Ramos (cell line): ENCODE measurements around the gene CLDN4.

Experiments used
- in situ Hi-C: fragments of 300-500 bp; cut with MboI; formaldehyde crosslinking; loops from one replicate; pipeline ENCODE4 v1.14.3; 2022; ENCODE audit warnings: low sequenced_read_pairs; ENCODE audit not compliant: unreplicated experiment

Gene CLDN4

GRCh38 chr7:73865738-73866445 is 35.1 kb downstream of the CLDN4 start:
- in situ Hi-C loops, result no loop called here

GRCh38 chr7:73866446-73866767 is 35.6 kb downstream of the CLDN4 start:
- in situ Hi-C loops, result no loop called here

GRCh38 chr7:73869011-73869798 is 38.4 kb downstream of the CLDN4 start:
- in situ Hi-C loops, result no loop called here

- in situ Hi-C loops, result no loop called here
Observed at GRCh38 chr7:73870041-73870492, 39.3 kb downstream of the CLDN4 start.

- in situ Hi-C loops, result no loop called here
Observed at GRCh38 chr7:73871163-73872011, 40.6 kb downstream of the CLDN4 start.

DNA sequence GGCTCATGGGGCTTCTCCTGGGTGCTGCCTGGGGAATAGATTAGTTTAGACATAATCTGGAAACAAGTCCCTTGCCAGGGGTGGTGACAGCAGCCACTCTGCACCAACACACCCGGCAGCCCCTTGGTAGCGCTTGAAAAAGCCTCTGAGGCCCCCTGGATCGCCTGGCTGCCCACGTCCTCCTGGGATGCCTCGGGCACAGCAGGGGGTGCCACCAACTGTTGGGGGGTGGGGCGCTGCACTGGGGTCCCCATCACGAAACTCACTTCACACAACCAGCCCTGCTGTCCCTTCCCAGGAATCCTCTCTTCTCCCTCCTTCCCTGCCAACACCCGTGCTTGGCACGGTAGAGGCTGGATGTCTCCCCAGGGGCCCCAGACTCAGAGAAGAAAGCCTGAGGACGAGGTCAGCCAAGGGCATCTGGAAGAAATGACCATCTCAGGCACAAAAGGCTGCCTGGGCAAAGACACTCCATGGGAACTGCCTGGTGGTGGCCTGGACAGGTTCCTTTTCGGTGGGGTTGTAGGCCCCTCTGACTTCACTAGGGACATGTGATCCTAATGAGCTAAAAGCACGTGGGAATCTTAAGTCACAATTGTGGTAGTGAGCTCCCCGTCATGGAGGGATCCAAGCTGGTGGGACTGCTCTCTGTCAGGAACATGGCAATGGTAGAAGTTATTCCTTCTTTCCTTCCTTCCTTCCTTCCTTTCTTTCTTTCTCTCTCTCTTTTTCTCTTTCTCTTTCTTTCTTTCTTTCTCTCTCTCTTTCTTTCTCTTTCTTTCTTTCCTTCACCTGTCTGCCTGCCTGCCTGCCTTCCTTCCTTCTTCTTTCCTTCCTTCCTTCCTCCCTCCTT is 41.5 kb downstream of the CLDN4 start:
- in situ Hi-C loops, result no loop called here

- in situ Hi-C loops, result no loop called here
Observed at GRCh38 chr7:73876361-73876760, 45.6 kb downstream of the CLDN4 start.

- in situ Hi-C loops, result no loop called here
Observed at GRCh38 chr7:73876973-73877372, 46.2 kb downstream of the CLDN4 start.

DNA sequence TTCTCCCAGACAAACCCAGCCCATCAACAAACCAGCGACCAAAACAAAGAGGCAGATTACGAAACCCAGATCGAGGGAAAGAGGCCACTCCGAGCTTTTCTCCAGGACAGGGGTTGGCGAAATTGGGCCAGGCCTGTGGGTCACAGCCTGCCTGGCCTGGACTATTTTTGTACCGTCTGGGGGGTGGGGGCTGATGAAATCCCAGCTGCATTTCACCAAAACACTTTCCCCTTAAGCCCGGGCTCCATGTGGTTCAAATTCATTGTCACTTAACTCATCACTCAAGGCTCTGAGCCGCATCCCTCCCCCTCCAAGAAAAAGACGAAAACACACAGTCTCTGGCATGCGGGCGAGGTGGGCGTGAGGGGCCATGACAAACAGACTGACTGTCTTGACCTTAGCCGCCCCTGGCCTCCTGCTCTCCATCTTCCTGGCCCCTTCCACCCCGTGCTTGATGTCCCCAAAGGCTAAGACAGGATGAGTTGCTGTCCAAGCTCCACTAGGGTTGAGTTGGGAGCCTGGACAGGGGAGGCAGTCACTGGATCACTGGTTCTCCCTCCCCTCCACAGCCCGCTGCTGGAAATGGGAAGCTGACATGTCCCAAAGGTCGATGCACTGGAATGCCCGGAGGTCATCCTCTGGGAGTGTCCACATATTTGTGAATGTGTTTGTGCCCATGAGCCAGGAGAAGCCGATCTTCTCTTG is 49.3 kb downstream of the CLDN4 start:
- in situ Hi-C loops, result no loop called here

DNA sequence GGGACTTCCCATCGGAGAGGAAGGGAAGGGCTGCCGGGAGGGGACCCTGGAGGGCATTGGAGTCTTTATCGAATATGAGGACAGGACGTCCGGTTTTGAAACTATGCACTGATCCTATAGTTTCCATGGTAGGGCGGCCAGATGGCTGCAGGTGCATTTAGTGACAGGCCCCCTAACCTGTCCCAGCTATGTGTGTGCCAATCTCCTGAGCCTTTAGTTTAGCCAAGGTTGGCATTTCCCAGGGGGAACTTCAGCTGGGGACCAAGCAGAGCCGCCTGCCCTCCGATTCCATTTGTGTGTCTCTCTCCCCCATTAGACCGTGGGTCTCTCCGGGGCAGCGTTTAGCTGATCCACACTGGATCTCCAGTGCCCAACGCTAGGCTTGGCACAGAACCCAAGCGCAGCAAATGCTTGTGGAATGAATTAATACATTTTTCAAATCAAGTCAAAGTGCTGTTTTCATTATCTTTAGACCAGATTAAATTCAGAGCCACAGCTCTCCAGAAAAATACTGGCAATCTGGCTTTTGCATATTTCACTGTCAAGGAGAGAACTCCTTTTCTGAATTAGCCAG is 50.0 kb downstream of the CLDN4 start:
- in situ Hi-C loops, result no loop called here

DNA sequence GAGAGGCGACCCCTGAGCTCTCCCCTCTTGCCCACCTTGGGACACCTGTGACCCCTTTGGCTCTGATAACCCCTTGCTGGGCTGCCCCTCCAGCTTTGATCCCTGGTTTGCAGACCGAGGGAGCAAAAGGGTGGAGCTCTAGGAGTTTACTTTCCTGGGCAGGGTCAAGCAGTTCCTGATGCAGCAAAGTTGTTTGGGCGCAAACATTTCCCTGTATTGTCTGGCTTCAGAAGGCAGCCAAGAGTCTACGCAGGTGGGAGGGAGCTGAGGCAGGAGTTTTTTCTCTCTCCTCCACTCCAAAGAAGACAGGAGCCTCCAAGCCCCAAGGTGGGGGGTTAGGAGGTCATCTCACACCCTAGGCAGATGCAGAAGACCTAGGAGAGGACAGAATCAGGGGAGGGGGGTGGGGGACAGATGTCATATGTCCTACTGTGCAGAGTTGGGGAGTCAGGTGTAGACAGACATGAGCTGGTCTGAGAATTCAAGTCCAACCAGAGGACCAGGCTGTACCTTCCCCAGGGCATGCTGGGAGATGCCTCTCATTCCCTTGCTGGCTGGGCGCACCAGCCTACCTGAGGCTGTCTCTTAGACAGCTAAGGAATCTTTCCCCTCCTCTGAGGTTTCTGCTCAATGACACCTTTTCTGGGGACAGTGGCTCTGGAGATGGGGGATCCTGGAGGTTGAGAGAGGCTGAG is 50.7 kb downstream of the CLDN4 start:
- in situ Hi-C loops, result no loop called here

GRCh38 chr7:73882047-73882402 is 51.2 kb downstream of the CLDN4 start:
- in situ Hi-C loops, result no loop called here
